HS-27A (cell line): Measurements from ENCODE around the gene TMPRSS11B.
"Not testable (repeated sequence)": the region's sequence is repeated elsewhere in the genome, so short reads cannot be mapped to it uniquely, and the experiment has no call there.

Experiments used
- DNase-seq: peaks from one replicate; pipeline ENCODE4 v3.0.0-alpha.2; 2012; ENCODE audit warnings: low read depth, missing footprints

Gene TMPRSS11B

GRCh38 chr4:68245594-68245993 is at the start of gene TMPRSS11B:
Gene TMPRSS11B (minus strand): TSS chr4:68245694. CDS start chr4:68245558, 136 bp downstream.
- no peak for DNase-seq

GRCh38 chr4:68291256-68291655 is 45.8 kb upstream of the TMPRSS11B start:
- no peak for DNase-seq

GRCh38 chr4:68288393-68288740 is 42.9 kb upstream of the TMPRSS11B start:
- DNase-seq, result no peak

- no peak for DNase-seq
These were observed 42.4 kb upstream of the TMPRSS11B start for GRCh38 chr4:68287704-68288392.

GRCh38 chr4:68283714-68284113 is 38.2 kb upstream of the TMPRSS11B start:
- DNase-seq, result no peak

- DNase-seq, result no peak
These were observed 37.6 kb upstream of the TMPRSS11B start for GRCh38 chr4:68283095-68283494.

GRCh38 chr4:68281796-68282740 is 36.6 kb upstream of the TMPRSS11B start:
- not testable (repeated sequence) for DNase-seq

- DNase-seq, result no peak
These were observed 32.5 kb upstream of the TMPRSS11B start for GRCh38 chr4:68278029-68278428.

GRCh38 chr4:68277627-68278026 is 32.1 kb upstream of the TMPRSS11B start:
- no peak for DNase-seq

- DNase-seq, result no peak
These were observed 27.4 kb upstream of the TMPRSS11B start for GRCh38 chr4:68272860-68273259.

GRCh38 chr4:68272380-68272779 is 26.9 kb upstream of the TMPRSS11B start:
- DNase-seq, result no peak

GRCh38 chr4:68271851-68272357 is 26.4 kb upstream of the TMPRSS11B start:
- no peak for DNase-seq

GRCh38 chr4:68267433-68267944 is 22.0 kb upstream of the TMPRSS11B start:
- no peak for DNase-seq

- DNase-seq, result no peak
These were observed 19.5 kb upstream of the TMPRSS11B start for GRCh38 chr4:68264875-68265565.

- no peak for DNase-seq
These were observed 13.7 kb upstream of the TMPRSS11B start for GRCh38 chr4:68259191-68259590.

GRCh38 chr4:68257719-68258118 is 12.2 kb upstream of the TMPRSS11B start:
- no peak for DNase-seq

- no peak for DNase-seq
These were observed 10.8 kb upstream of the TMPRSS11B start for GRCh38 chr4:68256284-68256683.

GRCh38 chr4:68250151-68250930 is 4.8 kb upstream of the TMPRSS11B start:
- DNase-seq, result peak; percentile 33

- no peak for DNase-seq
These were observed 3.9 kb upstream of the TMPRSS11B start for GRCh38 chr4:68249434-68249833.

GRCh38 chr4:68240620-68241019 is 4.9 kb downstream of the TMPRSS11B start:
- no peak for DNase-seq

- no peak for DNase-seq
These were observed 16.9 kb downstream of the TMPRSS11B start for GRCh38 chr4:68228568-68228967.
